ENCODE measurements around the gene PSMC5. TPM values are rescaled to one million over a fixed set of nuclear protein-coding genes. Genes with fewer than 3 reads are reported as not detected.

Gene PSMC5
- total RNA-seq, 1 experiment from 2014 or later = 91.4 TPM

DNA sequence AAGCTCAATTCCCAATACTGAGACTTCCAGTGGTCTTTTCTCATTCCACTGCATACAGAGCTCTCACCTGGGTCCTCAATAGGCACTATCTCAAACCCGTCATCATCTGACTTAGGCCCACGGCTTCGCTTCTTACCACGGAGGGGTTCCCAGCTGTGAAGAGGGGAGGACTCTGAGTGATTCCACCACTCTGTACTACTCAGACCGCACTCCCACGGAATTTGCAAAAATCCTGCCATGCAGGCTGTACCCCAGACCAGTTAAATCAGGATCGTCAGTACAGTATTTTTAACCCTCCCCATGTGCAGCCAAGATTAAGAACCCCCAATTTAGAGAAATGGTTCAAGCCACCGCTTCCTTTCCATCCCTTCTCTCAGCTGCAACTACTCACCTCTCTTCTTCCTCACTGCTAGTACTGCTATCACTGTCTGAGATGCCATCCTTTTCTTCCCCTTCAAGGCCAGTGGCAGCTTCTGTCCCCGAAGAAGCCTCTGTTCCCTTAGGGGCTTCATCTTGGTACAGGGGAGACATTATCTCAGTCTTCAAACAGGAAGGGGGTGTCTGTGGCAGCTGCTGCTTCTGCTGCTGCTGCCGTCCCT is 6.2 kb upstream of the PSMC5 start:
- no peaks in the 10 kb centered on the region for H3K27me3 Mint-ChIP-seq (ENCODE audit: unreplicated experiment)
- H3K27ac Mint-ChIP-seq (ENCODE audit: unreplicated experiment) = no peak overlapping the region
- no peak for DNase-seq
- H3K9me3 Mint-ChIP-seq (ENCODE audit: low read depth, unreplicated experiment) = no peaks in the 10 kb centered on the region
- no peak for TF ChIP-seq CTCF (IDR thresholded peaks at IDR 0.05; ENCODE audit: unreplicated experiment)
- intact Hi-C loops (cut with micrococcal nuclease; ENCODE audit: unreplicated experiment) = no loop called here
- peaks cover 29% of the 10 kb centered on the region for H3K4me1 Mint-ChIP-seq (ENCODE audit: low read depth, unreplicated experiment)
- H3K4me3 Mint-ChIP-seq (ENCODE audit: low read depth, unreplicated experiment) = no peak overlapping the region
- CTCF ChIA-PET = no interaction called here
- no TSS peak for BruUV-seq (replicated peaks)
- peaks cover 85% of the 10 kb centered on the region for H3K36me3 Mint-ChIP-seq (ENCODE audit: insufficient read depth, unreplicated experiment)

GRCh38 chr17:63821804-63822203 is 5.4 kb upstream of the PSMC5 start:
- BruUV-seq (replicated peaks) = no TSS peak
- H3K9me3 Mint-ChIP-seq (ENCODE audit: low read depth, unreplicated experiment) = no peaks in the 10 kb centered on the region
- intact Hi-C loops (cut with micrococcal nuclease; ENCODE audit: unreplicated experiment) = no loop called here
- peaks cover 89% of the 10 kb centered on the region for H3K36me3 Mint-ChIP-seq (ENCODE audit: insufficient read depth, unreplicated experiment)
- no peak for TF ChIP-seq CTCF (IDR thresholded peaks at IDR 0.05; ENCODE audit: unreplicated experiment)
- no peak overlapping the region for H3K4me3 Mint-ChIP-seq (ENCODE audit: low read depth, unreplicated experiment)
- no peak overlapping the region for H3K27ac Mint-ChIP-seq (ENCODE audit: unreplicated experiment)
- H3K27me3 Mint-ChIP-seq (ENCODE audit: unreplicated experiment) = no peaks in the 10 kb centered on the region
- CTCF ChIA-PET = no interaction called here
- DNase-seq = no peak
- peaks cover 29% of the 10 kb centered on the region for H3K4me1 Mint-ChIP-seq (ENCODE audit: low read depth, unreplicated experiment)

DNA sequence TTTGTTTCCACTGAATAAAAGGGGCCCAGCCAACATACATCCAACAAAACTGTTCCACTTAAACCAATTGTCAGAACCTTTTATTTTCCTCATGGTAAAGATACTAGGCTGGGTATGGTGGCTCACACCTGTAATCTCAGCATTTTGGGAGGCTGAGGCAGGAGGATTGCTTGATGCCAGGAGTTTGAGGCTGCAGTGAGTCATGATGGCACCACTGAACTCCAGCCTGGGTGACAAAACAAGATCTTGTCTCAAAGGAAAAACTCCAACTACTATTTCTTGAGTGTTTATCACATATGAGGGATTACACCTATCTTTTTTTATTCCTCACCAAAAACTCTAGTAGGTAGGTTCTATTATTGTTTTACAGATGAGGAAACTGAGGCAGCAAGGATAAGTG is 4.7 kb upstream of the PSMC5 start:
- intact Hi-C loops (cut with micrococcal nuclease; ENCODE audit: unreplicated experiment) = no loop called here
- CTCF ChIA-PET = no interaction called here
- no peak for TF ChIP-seq CTCF (IDR thresholded peaks at IDR 0.05; ENCODE audit: unreplicated experiment)
- Mint-ChIP-seq H3K27me3 (ENCODE audit: unreplicated experiment) (no peaks in the 10 kb centered on the region), H3K36me3 (ENCODE audit: insufficient read depth, unreplicated experiment) (peaks cover 89% of the 10 kb centered on the region), H3K9me3 (ENCODE audit: low read depth, unreplicated experiment) (no peaks in the 10 kb centered on the region), H3K27ac (ENCODE audit: unreplicated experiment) (no peak overlapping the region), H3K4me3 (ENCODE audit: low read depth, unreplicated experiment) (no peak overlapping the region), H3K4me1 (ENCODE audit: low read depth, unreplicated experiment) (peaks cover 29% of the 10 kb centered on the region)
- no peak for DNase-seq
- BruUV-seq (replicated peaks) = no TSS peak

- Mint-ChIP-seq H3K4me1 (ENCODE audit: low read depth, unreplicated experiment) (peaks cover 17% of the 10 kb centered on the region), H3K4me3 (ENCODE audit: low read depth, unreplicated experiment) (no peak overlapping the region), H3K36me3 (ENCODE audit: insufficient read depth, unreplicated experiment) (peaks cover 85% of the 10 kb centered on the region), H3K9me3 (ENCODE audit: low read depth, unreplicated experiment) (no peaks in the 10 kb centered on the region), H3K27me3 (ENCODE audit: unreplicated experiment) (no peaks in the 10 kb centered on the region), H3K27ac (ENCODE audit: unreplicated experiment) (no peak overlapping the region)
- DNase-seq = no peak
- intact Hi-C loops (cut with micrococcal nuclease; ENCODE audit: unreplicated experiment) = no loop called here
- CTCF ChIA-PET = no interaction called here
- no peak for TF ChIP-seq CTCF (IDR thresholded peaks at IDR 0.05; ENCODE audit: unreplicated experiment)
- no TSS peak for BruUV-seq (replicated peaks)
Measured at GRCh38 chr17:63823659-63824331, 3.4 kb upstream of the PSMC5 start.

All from Calu3 (cell line).